GM12864 (cell line): ENCODE results near the gene HOATZ.

Source experiments
- DNase-seq: peaks from one replicate; pipeline ENCODE4 v3.0.0-alpha.2; 2011; ENCODE audit warnings: low read depth
- H3K4me3 ChIP-seq: 2 replicates; pipeline ENCODE4 v1.5.1; 2011; ENCODE audit warnings: mild to moderate bottlenecking, low read depth, low read length, control low read depth
- CTCF ChIP-seq: IDR thresholded peaks from 2 replicates; pipeline ENCODE4 v1.5.1; 2011; ENCODE audit warnings: low read depth, mild to moderate bottlenecking, moderate library complexity, low read length, control low read depth, inconsistent platforms; ENCODE audit errors: missing control alignments

Gene HOATZ

GRCh38 chr11:111476956-111477355, 37.6 kb upstream of the HOATZ start:
- no peak for TF ChIP-seq CTCF
- no peak overlapping the region for H3K4me3 ChIP-seq
- DNase-seq = no peak

GRCh38 chr11:111477898-111478297, 36.7 kb upstream of the HOATZ start:
- no peak for TF ChIP-seq CTCF
- DNase-seq = no peak

GRCh38 chr11:111479666-111480065, 34.9 kb upstream of the HOATZ start:
- no peak for DNase-seq
- H3K4me3 ChIP-seq = no peak overlapping the region
- TF ChIP-seq CTCF = no peak

More at GRCh38 chr11:111477898-111478297, 36.7 kb upstream of the HOATZ start:
- no peak overlapping the region for H3K4me3 ChIP-seq

GRCh38 chr11:111483431-111483830, 31.1 kb upstream of the HOATZ start:
- DNase-seq = no peak
- no peak for TF ChIP-seq CTCF
- H3K4me3 ChIP-seq = no peak overlapping the region

GRCh38 chr11:111490496-111490895, 24.1 kb upstream of the HOATZ start:
- H3K4me3 ChIP-seq = no peak overlapping the region
- DNase-seq = no peak
- no peak for TF ChIP-seq CTCF

GRCh38 chr11:111494040-111494439, 20.5 kb upstream of the HOATZ start:
- DNase-seq = no peak
- no peak overlapping the region for H3K4me3 ChIP-seq
- no peak for TF ChIP-seq CTCF

GRCh38 chr11:111499483-111499882, 15.1 kb upstream of the HOATZ start:
- no peak for DNase-seq
- TF ChIP-seq CTCF = no peak
- H3K4me3 ChIP-seq = no peak overlapping the region
